GM19025 (cell line): Measurements from ENCODE around the gene SRRM2.

ENCODE experiments used
- ATAC-seq: cut with Tn5 transposase; IDR thresholded peaks from one replicate; pipeline ENCODE4 v1.9.1; 2021; ENCODE audit warnings: mild to moderate bottlenecking, low read depth, moderate library complexity; ENCODE audit not compliant: unreplicated experiment

The SRRM2 gene

GRCh38 chr16:2775131-2775716, 22.8 kb downstream of the SRRM2 start:
- no peak for ATAC-seq

DNA sequence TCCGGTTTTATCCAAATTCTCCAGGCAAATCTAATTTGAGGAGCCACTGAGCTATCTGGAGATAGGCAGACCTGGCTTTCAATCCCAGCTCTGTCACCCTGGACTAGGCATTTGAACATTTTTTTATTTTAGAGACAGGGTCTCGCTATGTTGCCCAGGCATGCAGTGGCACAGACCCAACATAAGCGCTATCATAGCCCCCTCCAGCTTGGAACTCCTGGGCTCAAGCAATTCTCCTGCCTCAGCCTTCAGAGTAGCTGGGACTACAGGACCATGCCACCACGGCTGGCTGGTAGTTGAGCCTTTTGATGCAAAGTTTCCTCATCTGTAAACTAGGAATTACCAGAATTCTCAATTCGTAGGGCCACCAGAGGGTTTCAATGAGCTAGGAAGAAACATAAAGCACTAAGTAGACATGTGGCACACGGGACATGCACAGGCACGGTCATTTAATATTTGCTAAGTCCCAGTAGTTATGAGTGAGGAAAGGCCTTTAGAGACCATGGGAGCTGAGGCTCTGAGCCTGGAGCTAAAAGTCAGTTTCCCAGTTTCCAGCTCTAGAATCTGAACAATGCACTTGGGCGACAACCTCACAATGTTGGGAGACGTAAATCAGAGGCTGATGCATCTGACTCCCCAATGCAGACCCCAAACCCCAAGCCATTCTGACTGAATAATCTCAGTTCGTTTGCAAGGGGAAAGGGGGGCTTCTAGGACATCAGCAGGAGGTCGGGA, 23.5 kb downstream of the SRRM2 start:
- no peak for ATAC-seq

GRCh38 chr16:2776500-2777139, 24.2 kb downstream of the SRRM2 start:
- peak; percentile 23 for ATAC-seq

DNA sequence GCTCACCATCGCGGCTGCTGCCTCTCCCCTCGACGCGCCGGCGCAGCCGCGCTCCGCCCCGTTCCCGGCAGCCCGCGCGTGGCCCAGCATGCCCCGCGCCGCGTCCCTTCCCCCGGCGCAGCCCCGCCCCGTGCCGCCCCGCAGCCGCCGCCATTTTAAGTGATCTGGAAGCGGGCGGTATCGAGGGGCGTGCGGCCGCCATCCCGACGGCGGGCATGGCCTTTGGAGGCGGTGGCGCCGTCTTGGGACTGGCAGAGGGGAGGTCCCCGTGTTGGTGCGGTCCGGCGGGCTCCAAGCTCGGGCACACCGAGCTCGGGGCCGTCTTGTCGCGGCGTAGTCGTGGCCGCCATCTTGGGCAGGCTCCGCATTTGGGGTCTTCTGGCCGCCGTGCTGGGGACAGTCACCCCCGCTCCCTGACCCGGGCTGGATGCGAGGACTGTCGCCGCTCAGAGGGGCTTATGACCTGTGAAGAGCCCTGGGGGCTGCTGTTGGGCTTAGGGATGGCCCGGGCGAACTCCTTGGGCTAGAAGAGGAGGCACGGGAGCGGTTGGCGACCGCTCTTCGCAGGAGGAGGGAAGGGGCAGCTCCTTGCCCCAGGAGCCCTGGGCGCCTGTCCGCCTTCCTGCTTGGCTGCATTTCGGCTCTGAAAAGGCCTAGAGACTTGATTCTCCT, 24.9 kb downstream of the SRRM2 start, which contains the start of gene ELOB:
ELOB (minus strand) TSS at position 50 of the 672 bp plus-strand sequence; CDS start at position 9, 41 bp downstream.
- peak; percentile 82 for ATAC-seq

GRCh38 chr16:2777903-2778629, 25.6 kb downstream of the SRRM2 start:
- no peak for ATAC-seq

GRCh38 chr16:2778630-2778958, 26.2 kb downstream of the SRRM2 start:
- ATAC-seq = no peak

DNA sequence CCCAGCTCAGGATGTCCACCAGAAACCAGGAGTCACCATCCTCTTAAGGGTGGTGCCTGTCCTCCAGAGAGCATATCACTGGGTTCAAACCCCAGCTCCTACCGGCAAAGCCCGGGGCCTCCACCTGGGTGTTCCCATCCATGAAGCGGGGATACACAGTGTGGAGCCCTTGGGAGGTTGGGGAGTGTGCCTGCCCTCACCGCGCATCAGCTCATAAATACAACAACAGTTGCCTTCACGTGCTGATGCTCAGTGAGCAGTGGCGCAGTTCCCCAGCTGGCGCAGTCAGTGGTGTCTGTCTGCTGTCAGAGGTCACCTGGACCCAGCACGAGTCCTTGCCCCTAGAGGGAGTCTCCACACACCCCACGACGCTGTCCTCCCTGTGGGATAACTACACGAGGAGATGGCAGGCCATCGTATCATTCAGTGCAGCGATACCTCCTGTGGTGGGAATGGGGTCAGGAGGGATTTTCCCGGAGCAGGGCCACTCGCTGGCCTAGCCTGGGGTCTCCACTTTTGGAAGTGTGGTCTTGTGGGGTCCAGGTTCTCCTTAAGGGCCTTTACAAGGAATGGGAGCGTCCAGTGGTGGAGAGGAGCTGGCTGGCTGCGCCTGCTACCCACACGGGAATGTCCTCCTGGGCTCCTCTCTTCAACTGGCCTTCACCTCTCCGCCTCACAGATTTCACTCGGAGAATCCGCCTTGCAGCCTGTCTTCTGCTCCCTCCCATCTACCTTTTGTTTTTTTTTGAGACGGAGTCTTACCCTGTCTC, 26.9 kb downstream of the SRRM2 start:
- no peak for ATAC-seq

DNA sequence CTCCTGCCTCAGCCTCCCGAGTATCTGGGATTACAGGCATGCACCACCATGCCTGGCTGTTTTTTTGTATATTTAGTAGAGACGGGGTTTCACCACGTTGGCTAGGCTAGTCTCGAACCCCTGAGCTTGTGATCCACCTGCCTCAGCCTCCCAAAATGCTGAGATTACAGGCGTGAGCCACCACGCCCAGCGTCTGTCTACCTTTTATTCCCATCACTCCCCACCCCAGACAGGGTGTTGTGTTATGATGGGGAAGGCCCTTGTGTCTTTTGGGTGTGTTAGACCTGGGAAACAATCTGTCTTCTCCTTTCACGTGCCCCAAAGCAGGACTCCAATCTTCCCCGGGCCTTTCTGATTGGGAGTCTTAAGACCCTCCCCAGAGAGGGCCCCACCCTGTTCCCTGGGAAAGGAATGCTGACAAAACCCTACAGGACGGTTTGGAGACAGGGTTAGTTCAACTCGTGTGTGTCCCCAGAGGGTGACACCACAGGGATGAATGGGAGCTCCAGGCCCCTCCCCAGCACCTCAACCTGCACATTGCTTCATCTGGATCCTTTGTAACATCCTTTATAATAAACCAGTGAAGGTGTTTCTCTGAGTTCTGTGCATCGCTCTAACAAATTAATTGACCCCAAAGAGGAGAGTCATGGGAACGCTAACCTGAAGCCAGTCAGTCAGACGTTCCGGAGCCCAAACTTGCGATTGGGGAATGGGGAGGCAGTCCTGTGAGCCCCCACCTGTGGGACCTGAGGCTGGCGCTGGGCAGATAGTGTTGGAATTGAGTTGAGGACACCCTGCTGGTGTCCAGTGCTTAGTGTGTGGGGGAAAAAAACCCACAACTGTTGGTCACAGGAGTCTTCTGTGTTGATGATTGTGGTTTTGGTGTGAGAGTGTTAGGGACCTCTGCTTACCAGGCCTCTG, 27.8 kb downstream of the SRRM2 start:
- ATAC-seq = no peak

GRCh38 chr16:2782583-2783351, 30.3 kb downstream of the SRRM2 start:
- ATAC-seq = no peak

DNA sequence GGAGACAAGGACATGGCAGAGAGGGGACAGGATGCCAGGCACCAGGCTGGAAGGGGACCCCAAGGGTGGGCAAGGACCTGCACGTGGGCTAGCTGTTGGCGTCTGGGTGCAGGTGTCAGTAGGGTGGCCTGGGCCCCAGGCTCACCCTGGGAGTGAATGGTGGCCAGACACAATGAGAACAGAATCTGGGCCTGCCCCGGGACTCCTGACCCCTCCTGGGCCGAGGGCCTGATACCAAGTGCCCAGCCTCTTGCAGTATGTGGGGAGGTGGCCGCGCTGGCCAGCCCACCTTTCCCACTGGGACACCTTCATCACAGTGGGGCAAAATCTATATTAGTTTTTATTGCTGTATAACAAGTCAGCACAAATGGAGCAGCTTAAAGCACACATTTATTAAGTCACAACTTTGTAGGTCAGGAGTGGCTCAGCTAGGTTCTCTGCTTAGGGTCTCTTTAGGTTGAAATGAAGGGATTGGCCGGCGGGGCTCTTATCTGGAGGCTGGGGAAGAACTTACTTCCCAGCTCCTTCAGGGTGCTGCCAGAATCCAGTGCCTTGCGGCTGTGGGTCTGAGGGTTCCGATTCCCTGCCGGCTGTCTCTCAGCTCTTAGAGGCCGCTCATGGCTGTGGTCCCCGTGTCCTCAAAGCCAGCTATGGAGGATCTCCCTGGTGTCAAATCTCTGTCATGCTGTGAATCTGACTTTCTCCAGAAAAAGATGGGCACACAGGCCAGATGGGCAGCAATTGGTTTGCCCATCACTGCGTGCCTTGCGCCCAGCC, 31.3 kb downstream of the SRRM2 start:
- no peak for ATAC-seq

- ATAC-seq = no peak
These were observed 32.1 kb downstream of the SRRM2 start for GRCh38 chr16:2784358-2785100.

GRCh38 chr16:2785101-2785991, 32.9 kb downstream of the SRRM2 start:
- ATAC-seq = no peak

DNA sequence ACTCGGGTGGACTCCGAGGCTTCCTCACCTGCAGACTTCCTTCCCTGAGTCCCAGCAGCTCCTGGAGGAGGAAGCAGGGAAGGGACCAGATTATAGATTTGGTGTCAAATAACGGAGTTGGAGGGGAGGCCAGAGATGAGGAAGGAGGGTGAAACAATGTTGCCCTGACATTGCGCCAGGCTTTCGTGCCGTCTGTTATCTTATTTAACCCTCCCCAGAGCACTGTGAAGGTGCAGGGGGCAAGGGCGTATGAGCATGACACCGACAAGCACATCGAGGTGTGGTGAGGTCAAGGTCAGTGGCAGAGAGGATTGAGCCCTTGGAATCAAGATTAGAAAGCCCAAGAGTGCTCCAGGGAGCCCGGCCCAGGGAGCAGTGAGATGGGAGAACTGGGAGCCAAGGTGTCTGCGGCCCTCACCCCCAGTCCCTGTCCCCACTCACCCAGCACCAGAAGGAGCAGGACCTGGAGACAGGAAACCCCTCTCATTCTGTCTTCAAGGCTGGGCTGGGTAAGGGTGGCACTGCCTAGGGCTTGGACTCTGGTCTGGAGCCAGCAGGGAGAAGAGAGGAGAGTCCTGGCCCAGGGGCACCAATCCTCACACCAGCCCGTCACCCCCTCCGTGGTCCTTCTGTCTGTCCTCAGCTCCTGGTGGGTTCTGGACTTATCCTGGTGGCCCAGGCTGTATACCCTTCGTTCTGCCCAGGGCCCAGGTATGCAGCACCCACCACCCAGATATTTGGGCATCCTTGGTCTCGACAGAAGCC, 33.8 kb downstream of the SRRM2 start:
- no peak for ATAC-seq

DNA sequence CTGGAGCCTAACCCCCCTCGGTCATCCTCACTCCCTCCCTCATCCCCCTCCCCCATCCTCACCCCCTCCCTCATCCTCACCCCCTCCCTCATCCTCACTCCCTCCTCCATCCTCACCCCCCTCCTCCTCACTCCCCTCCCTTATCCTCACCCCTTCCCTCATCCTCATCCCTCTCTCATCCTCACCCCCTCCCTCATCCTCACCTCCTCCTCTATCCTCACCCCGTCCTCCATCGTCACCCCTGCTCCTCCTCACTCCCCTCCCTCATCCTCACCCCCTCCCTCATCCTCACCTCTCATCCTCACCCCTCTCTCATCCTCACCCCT, 34.4 kb downstream of the SRRM2 start:
- no peak for ATAC-seq

DNA sequence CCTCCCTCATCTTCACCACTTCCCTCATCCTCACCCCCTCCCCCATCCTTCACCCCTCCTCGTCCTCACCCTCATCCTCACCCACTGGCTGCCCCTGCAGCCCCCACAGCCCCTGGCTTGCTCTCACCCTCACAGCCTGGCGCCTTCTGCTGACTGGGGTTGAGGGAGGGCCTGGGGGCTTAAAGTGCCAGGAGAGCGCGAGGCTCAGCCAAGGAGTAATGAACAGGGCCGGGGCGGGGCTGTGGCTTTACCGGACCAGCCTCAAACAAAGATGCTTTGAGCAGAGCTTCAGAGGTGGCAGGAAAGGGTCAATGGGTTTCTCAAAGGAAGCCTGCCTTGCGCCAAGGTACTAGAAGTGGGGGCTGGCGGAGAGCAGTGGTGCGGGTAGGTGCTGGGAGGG, 35.0 kb downstream of the SRRM2 start, which contains the start of gene PRSS33:
PRSS33 (minus strand) TSS at position 155 of the 400 bp plus-strand sequence. CDS start 1,013 bp downstream, outside the sequence.
- ATAC-seq = no peak
